GM18873 (cell line): ENCODE measurements around the gene PDLIM4.

Source experiments
- ATAC-seq: cut with Tn5 transposase; IDR thresholded peaks from one replicate; pipeline ENCODE4 v1.9.1; 2021; ENCODE audit warnings: mild to moderate bottlenecking, moderate library complexity, moderate number of reproducible peaks; ENCODE audit not compliant: unreplicated experiment, low FRiP score

The PDLIM4 gene

DNA sequence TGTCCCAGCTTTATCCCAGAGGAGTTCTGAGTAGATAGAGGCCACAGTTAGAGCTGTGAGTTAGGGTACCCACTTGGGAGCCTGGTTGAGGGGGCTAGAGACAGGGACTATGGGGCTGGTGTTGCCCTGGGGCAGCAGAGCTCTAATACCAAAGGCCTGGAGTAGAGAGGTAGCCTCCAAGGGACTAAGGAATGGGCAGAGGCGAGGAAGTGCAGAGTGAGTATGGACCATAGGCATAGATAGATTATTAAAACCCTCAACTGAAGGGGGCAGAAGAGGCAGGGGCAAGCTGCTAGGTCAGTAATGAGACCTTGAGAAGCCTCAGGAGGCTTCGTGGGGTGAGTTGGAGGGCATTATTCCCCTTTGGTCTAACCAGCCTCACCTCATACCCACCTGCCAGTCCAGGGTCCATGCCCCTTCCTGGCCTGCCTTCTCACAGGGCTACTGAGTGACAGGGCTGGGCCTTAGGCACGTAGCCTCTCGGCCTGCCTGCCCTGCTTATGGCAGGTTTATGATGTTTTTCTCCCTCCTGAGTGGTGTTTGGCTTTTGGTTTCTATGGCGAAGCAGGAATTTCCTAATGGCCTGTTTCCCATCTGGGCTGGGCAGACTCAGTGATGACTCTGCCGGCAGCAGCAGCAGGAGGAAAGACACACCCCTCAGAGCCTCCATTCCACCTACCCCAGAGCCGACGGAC is 8.0 kb downstream of the PDLIM4 start:
- ATAC-seq, result no peak

DNA sequence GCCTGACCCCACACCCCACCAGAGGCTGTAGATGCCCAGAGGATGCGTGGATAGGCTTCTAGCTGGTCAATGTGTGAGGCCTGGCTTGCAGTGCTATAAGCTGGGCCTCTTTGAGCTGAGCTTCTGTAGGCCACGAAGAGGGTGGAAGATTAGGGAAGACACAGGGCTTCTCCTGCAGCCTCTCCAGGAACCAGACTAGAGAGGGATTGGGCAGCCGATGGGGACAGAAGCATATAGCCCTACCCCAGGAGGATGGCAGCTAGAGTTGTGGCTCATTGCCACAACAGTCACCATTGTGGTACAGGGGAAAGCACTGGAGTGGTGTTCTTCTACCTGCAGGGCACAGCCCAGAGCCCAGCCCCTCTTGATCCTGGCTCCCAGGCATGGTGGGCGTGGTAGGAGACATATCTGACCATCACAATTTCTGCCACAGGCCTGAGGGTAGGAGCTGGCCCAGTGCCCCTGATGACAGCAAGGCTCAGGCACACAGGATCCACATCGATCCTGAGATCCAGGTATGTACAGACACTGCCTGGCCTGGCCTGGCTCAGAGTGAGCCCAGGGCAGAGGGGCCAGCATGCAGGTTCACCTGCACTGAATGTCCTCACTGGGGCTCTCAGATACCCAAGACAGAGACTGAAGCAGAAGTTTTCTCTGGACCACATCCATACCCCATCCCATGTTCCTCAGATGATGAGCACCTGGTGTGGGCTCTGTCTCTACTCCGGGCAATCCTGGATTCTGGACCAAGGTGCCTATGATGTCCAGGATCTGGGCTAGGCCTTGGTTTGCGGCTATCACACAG is 8.7 kb downstream of the PDLIM4 start:
- no peak for ATAC-seq

DNA sequence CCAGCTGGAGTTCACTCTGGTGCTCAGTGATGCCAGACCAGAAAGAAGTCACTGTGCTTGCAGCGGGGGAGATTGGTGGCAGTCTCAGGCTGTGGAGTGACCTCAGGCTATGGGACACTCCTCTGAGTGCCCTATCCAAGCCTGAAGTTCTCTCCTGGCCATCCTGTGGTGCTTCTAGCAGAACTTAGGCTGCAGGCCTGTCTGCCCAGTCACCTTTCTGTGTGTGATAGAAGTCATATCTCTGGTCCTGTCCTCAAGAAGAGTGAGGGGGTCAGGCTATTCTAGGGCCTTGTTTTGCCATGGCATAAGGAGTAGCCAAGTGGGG is 9.3 kb downstream of the PDLIM4 start:
- no peak for ATAC-seq

DNA sequence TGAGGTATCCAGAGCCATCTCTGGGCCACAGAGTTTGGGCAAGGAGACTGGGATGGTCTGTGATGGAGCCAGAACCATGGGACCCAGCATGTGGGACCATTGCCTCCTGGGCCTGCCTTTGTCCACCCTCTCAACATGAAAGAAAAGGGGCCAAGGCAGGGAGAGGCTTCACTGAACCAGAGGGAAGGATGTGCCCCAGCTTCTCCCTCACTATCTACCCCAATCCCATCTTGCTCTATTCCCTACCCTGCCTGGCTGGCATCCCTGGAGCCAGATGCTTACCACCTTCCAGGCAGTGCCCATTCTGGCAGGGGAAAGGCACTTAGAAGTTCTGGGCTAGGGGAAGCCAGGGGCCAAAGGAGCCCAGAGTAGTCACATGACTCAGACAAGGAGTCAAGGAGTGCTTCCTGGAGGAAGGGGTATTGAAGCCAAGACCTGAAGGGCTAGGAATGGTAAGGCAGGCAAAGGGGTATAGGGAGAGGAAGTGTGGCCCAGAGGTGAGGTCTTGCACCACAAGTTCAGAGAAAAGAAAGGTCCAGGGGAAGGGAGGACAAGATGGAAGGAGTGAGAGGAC is 9.8 kb downstream of the PDLIM4 start:
- ATAC-seq, result no peak

DNA sequence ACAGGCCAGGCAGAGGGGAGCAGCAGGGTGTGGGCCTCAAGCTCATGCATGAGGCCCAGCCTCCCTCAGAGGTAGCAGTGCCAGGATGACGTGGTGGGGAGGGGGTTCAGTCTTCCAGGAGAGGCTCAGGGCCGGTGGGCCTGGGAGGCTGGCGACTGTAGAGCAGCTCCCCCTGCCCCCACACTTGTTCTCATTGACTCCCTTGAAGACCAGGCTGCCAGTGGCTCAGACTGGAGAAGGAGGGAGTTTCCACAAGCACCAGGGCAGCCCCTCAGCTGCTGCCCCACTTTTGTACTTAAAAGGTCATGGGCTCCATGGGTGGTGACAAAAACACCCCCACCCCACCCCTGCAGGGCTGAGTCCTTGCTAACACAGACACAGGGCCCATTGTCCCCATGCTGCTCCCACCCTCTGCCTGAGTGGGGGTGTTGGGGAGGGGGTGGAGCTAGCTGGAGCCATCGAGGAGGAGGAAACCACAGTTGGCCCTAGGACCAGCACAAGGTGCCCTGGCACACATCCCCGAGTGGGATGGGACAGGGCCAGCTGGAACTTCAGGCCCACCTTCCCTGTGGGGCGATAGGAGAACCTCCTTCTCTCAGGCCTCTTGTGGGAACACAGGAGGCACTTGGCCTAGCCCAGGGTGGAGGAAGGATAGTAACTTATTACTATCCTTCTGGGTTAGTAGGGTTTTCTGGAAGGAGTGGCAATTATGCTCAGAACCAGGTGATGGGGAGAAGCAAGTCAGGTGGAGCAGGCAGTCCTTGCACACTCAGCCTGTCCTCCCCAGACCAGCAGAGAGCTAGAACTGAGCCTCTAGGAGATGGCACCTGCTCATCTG is 10.7 kb downstream of the PDLIM4 start:
- no peak for ATAC-seq

DNA sequence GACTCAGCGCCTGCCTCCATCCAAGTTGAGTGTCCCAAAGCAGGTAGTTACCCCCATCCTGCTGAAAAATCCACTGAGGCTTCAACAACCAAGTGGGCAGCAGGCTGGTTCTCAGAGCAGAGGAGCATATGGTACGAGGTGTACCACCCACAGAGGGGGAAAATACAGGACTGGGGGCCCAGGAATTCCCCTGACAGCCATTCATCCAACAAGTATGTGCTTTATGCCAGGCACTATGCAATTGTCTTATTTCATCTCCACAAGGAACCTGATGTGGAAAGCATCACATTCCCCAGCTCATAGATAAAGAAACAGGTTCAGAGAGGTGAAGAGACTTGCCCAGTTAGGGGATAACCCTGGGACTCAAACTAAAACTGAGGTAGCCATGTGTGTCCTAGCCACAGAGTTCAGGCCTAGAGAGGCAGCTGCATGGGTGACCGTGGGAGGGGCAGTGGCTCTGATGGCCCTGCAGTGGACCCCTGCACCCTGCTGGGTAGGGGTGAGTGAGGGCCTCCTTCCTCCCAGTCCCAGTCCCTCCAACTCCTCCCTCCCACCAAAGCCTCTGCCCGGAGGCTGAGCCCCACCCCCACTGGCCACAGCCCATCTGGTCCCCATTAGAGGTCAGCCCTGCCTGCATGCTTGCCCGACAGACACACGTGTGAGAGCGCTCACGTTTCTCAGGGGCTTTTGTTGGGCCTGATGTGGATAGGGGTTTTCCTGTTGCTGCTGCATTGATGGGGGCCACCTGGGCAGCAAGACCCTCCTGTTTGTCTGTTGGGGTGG is 11.5 kb downstream of the PDLIM4 start:
- peak; percentile 65 for ATAC-seq

DNA sequence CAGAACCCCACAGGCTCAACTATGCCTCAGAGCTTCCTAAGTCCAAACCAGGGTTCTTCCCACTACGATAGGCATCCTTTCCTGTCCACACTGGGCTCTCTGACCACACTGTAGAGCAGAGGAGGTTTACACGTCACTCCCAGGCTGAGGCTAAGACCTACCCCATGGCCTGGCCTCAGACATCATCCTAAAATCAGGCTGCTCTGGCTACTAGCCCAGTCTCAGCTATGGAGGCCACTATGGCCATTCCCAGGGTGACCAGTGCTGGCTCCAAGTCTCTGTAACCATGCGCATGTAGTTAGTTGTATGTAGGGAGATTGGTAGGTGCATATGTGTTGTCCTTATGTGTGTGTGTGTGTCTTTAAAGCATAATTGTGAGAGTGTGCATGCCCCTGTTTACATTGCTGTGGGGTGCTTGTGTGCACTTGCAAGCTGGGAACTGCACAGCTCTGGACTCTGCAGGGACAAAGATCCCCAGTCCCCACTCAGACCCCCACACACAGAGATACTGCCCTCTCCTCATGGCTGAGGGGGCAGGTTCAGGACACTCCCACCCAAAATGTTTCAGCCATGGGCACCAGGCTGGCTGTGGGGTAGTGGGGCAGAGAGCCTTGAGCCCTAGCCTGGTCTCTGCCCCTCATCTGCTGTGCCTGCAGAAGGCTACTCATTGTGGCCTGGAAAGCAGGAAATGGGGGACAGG is 12.3 kb downstream of the PDLIM4 start:
- ATAC-seq, result no peak

DNA sequence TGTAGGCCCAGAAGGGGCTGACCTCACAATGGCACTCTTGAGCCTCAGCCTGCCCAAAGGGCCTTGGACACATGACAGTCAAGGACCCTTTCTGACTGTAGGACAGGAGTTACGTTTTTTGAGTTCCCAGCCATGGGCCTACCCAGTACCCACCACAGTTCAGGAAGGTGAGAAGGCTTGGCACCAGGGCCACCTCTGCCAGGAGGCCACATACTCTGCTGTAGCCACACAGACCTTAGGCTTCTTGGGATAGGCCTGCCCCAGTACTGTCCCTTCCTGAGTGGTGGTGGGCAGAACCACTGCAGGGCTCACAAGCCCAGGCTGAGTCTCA is 12.8 kb downstream of the PDLIM4 start:
- no peak for ATAC-seq

DNA sequence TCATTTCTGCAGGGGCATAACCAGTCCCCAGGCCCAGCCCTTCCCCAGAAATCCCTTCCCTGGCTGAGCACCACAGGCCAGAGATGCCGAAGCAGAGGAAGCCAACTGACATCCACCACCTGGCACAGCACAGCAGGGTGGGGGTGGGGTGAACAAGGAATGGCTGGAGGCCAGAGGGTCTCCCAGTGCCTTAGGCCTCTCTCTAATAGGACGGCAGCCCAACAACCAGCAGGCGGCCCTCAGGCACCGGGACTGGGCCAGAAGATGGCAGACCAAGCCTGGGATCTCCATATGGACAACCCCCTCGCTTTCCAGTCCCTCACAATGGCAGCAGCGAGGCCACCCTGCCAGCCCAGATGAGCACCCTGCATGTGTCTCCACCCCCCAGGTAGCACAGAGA is 13.2 kb downstream of the PDLIM4 start:
- no peak for ATAC-seq

DNA sequence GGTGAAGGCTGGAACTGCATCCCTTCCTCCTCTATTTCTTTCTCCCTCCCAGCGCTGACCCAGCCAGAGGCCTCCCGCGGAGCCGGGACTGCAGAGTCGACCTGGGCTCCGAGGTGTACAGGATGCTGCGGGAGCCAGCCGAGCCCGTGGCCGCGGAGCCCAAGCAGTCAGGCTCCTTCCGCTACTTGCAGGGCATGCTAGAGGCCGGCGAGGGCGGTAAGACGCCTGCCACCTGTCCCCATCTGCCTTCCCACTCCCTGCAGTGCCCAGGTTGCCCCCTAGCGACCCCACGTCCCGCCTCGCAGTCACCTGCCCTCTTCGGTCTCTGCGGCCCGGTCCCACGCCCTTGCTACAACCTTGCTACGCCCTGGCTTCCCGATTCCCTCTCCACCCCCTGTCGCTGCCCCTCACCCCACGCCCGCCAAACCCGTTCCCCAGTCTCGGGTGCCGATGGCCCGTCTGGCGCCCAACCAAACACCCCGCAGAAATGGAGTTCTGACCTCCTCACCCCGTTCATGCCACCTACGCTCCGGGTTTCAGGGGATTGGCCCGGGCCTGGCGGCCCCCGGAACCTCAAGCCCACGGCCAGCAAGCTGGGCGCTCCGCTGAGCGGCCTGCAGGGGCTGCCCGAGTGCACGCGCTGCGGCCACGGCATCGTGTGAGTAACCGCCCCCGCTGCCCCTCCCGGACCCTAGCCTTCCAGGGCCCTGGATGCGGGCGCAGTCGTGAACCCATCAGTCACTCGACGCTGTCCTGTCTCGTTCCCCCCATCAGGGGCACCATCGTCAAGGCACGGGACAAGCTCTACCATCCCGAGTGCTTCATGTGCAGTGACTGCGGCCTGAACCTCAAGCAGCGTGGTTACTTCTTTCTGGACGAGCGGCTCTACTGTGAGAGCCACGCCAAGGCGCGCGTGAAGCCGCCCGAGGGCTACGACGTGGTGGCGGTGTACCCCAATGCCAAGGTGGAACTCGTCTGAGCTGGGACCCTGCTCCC is 14.1 kb downstream of the PDLIM4 start:
- no peak for ATAC-seq

DNA sequence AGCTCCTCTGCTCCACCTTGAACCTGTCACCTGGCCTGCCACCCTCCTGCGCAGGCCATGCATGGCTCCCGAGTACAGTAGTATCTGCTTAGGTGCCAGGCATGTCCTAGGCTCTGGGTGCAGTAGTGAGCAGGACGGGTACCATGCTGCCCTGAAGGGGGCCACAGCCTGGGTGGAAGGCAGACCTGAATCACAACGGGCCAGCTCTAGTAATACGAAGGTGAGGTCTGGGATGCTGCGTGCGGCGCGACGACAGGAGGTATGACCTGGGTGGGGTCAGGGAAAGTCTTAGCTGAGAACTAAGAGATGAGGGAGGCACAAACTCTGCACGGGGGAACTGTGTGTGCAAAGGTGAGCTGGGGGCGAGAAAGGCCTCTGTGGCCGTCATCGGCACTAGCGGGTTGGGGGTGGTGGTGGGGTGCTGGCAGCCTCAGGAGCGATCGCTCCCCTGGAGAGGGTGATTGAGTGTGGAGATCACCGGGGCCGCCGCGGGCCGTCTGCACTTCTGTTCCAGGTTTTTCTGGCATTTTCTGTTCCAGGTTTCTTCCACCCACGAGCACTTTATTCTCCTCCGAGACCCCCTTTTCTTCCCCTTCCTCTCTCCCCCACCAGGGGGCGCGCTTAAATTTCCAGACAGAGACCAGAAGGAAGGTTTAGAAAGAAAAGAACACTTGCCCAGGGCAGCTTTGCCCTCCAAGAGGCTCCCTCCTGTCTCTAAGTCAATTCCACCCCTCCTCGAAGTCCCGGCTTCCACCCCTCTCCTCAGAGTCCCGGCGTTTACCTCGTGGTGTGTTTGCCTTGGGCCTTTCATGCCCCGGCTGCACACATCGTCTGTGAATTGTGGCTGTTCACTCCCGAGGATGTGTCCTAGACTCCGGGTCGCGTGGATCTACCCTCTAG is 15.1 kb downstream of the PDLIM4 start:
- ATAC-seq, result no peak

DNA sequence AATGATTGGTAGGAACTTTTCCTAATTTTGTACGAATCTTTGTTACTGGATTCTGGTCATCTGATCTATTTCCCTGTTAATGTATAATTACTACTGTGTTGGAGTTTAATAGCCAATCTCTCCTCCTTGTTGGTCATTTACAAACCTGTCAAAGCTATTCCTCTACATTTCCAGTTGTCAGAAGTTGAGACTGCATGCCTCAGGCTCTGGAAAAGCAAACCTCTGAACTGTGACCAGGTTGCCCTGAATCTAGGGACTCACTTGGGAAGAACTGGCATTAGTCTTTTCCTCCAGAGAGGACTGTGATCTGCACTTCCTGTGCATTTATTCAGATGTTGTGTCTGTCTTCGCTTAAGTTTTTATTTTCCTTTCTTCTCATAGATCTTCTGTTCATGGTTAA is 16.1 kb downstream of the PDLIM4 start:
- ATAC-seq, result no peak

DNA sequence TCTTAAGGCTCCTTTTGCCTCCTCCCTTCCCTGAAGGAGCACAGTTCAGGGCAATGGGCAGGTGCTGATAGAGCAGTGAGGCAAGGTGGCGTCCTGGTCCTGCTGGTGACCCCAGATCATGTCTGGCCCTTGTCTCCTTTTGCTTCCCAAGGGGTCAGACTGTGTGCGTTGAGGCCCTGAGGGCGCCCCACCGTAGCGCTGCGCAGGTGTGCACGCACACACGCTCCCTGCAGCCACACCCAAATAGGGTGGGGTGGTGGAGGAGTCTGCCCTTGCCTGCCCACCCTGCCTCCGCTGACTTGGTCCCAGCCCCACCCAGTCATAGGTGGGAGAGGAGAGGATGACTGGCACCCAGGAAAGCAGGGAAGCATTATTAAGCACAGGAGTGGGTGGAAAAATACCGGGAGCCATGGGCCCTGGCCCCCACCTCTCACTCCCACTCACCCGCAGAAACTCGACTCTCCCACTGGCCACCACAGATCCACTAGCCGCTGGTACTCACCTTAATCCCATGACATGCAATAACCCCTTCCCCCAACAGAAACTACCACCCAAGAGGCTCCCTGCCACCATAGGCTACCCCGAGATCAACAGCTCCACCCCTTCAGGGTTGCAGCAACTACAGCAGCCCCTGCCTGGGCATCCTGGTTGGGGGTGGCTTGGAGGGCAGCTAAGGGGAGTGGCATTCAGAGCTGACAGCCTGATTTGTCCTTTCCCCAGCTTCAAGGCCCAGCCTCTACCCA is 16.7 kb downstream of the PDLIM4 start:
- ATAC-seq, result no peak

DNA sequence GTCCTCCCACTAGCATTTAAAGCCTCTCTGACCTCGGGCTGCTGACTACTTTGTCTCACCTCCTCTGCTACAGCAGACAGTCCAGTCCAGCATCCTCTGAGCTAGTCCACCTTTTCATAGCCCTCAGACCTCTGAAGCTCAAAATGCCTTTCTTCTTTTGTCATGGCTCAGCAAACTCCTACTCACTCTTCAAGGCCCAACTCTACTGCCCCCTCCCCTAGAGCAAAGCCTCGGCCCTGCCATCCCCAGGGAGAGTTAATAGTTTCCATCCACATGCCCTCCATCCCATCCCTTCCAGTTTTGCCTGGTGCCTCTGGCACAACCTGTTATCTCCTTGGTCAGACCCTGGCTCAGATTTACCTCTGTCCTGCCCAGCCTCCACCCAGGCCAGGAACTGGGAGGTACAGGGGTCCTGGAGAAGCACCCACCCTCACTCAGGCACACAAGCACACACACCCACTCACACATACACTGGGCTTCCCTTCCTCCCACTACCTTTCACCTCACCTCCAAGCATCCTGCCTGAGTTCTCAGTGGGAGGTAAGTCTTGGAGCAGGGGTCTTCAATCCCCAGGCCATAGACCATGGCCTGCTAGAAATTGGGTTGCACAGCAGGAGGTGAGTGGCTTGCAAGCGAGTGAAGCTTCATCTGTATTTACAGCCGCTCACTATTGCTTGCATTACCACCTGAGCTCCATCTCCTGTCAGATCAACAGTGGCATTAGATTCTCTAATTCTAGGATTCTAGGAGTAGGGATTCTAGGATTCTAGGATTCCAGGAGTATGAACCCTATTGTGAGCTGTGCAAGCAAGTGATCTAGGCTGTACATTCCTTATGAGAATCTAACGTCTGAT is 18.1 kb downstream of the PDLIM4 start:
- ATAC-seq, result no peak

DNA sequence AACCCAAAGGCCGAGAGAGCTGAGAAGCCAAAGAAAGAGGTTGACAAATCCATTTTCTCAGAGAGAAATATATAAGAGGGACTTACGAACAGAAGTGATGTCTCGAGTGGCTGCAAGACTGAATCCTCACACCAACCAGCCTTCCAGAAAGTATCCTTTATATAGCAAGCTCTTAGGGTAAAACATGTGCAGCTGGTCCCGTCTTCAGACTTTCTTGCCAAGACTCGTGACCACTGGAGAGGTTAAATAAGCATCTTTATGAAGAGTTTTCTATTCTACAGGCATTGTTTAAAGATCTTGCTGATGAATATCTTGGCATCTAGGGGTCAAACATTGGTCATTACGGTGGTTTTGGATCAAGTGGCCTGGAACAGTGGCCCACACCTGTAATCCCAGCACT is 19.8 kb downstream of the PDLIM4 start:
- ATAC-seq, result no peak
